Activated CD8-positive, alpha-beta memory T cell treated with anti-CD3 and anti-CD28 coated beads, Interleukin-2, amount 50 U/mL, for 1 hour (primary cell): ENCODE measurements around the gene RPL10A.
"Not testable (repeated sequence)": the region's sequence is repeated elsewhere in the genome, so short reads cannot be mapped to it uniquely, and the experiment has no call there.

Source experiments
- DNase-seq: peaks from one replicate; pipeline ENCODE4 v3.0.0-alpha.2; 2020; ENCODE audit errors: extremely low read depth

The RPL10A gene

GRCh38 chr6:35511562-35511941 lies 43.4 kb downstream of the RPL10A start:
- DNase-seq = no peak

DNA sequence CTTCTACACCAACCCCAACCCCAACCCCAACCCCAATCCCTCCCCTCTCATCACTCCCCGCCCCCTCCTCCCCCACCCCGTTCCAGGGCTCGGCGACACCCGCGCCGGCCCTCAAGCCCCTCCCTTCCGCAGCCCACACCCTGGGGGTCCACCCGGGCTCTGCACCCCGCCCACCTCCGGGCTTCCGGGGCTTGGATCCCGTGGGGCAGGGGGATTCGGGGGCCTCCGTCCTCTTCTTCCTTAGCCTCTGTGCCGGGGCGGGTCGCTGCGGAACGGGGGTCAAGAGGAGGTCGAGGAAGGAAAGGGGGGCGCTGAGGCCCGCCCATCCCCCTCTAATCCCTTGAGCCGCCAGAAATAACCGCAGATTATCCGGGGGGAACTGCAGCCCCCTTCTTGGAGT lies 43.8 kb downstream of the RPL10A start:
- no peak for DNase-seq

DNA sequence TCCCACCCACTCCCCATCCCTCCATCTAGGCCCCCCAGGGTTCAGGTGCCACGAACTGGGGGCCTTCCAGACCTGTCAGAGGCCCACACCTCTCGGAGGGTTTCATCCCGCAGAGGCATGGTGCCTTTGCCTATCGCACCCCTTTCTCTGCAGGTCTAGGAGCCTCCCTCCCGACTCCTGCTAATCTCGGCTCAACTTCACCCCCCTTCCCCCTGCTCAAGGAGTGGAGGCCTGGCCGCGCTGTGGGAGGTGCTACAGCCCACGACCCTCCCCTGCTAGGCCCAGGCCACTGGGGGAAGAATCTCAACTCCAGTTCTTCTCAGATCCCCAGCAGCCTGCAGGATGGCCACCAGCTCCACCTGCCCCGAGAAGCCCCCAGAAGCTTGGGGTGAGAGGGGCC lies 44.5 kb downstream of the RPL10A start, which contains the start of gene TULP1:
TSS of gene TULP1 (minus strand) at position 157 of the 400 bp plus-strand sequence. CDS start at position 119, 38 bp downstream.
- no peak for DNase-seq

GRCh38 chr6:35514587-35514986 lies 46.4 kb downstream of the RPL10A start:
- no peak for DNase-seq

- DNase-seq = not testable (repeated sequence)
Measured at GRCh38 chr6:35515939-35516338, 47.7 kb downstream of the RPL10A start.

GRCh38 chr6:35516712-35517111 lies 48.5 kb downstream of the RPL10A start:
- no peak for DNase-seq

- not testable (repeated sequence) for DNase-seq
Measured at GRCh38 chr6:35517978-35518377, 49.8 kb downstream of the RPL10A start.

DNA sequence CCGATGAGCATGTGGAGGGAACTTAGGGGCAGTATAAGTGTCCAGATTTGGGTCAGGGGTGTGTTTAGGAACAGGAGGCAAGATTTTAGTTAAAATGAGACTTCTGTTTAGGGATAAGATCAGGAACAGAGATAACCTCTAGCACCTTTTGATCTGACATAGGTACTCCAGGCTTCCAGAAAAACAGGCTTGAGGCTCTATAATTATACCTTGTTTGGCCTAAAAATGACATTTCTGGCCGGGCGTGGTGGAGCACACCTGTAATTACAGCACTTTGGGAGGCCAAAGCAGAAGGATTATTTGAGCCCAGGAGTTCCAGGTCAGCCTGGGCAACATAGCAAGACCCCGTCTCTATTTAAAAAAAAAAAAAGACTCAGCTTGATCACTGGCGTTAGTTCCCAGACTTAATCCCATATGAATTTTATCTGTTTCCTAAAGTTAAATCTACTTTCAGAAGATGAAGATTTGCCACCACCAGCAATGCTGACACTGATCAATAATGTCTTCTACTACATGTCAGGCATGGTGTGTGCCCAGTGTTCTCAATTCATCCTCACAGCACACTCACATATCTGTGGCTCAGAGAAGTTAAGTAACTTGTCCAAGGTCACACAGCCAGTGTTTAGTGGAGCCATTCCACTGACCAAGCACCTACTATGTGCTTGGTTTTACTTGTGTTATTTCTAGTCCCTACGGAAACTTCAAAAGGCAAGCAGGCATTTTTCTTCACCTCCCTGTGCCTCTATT lies 50.5 kb downstream of the RPL10A start:
- DNase-seq = no peak

DNA sequence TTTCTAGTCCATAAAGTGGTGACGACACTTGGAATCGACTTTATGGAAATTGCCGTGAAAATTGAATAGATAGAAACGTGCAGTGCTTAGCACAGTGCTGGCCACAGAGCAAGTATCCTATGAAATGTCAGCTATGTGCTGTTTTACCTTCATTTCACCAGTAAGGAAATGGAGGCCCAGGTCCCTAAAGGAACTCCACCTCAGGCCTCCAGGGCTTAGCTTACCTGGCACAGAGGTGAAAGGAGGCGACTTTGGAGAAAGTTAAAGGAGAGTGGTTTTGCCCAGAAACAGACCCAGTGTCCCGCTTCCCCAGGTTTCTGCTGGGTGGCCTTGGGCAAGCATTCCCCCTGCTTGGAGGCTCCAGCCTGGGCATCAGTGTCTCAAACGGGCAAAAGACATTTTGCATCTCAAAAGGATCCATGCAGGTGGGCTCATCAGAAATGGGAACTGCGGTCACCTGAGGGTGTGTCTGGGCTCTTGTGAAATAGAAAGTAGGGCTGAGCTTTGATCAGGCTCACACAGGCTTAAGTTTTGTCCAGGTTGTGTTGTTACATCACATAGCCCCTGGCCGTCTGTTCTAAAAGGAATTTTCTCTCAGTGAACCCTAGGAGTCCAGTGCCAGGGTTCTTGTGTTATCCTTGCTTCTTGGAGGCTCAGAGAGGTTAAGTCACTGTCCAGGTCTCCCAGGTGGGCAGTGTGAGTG lies 51.3 kb downstream of the RPL10A start:
- no peak for DNase-seq
